Mesenteric fat pad (tissue), 1 donor: ENCODE measurements around the gene C1orf232. TPM values are rescaled to one million over a fixed set of nuclear protein-coding genes. Genes with fewer than 3 reads are reported as not detected.
A peak's percentile ranks its signal among the peaks of the same experiment; 100 is the strongest.

Source experiments
- DNase-seq: peaks from one replicate; pipeline ENCODE4 v3.0.0-alpha.2; 2020; ENCODE audit warnings: low spot score
- total RNA-seq: library from RNA; stranded (reverse); fragmentation: NEBNext Ultra II Directional; extraction: Animal tissue kit (Norgen Biotek cat#: 25700); gene quantifications from one replicate; pipeline ENCODE4 v1.2.1, GENCODE V29; 2021
- donor health status: DM: yes; HTN: yes; CAD: no.

Gene C1orf232
- total RNA-seq, 1 donor from 2014 or later = not detected

DNA sequence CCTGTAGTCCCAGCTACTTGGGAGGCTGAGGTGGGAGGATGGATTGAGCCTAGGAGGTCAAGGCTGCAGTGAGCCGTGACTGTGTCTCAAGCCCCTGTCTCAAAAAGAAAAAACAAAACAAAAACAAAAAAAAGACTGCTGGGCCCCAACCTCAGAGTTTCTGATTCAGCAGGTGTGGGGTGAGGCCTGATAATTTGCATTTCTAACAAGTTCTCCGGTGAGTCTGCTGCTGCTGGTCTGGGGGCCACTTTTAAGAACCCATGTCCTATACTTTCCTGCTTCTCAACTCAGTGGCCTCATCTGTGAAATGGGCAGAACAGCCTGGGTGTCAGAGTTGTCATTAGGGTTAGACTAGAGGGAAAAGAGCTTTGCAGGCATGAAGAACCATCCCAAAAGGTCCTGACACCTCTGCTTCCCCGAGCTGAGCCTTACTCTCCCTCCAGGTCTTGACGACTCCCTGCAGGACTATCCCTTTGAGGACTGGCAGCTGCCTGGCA lies 11.3 kb upstream of the C1orf232 start:
- no peak for DNase-seq

DNA sequence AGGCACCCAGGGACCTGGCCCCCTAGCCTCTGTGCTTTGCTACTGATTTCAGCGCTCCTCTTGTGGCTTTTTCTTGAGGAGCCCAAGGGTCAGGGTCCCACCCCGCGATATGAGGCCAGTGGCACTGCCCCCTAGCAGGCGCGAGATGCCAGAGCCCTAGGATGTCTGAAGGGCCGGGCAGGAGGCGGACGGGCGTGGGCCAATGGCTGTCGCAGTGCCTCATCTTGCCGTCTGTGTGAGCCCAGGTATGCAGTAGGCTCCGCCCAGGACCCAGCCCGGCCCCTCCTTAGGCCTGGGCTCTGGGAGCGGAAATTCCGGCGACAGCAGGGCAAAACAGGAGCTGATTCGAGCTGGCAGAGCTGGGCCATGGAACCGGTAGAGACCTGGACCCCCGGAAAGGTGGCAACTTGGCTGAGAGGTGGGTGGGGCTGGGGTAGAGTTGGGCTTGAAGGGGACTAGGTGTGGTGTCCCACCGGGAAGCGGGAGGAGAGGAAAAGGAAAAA lies 8.5 kb upstream of the C1orf232 start, which contains the start of gene CNKSR1:
Gene CNKSR1 (plus strand): TSS at position 310 of the 503 bp plus-strand sequence. CDS start 57 bp downstream, at position 367.
- no peak for DNase-seq

DNA sequence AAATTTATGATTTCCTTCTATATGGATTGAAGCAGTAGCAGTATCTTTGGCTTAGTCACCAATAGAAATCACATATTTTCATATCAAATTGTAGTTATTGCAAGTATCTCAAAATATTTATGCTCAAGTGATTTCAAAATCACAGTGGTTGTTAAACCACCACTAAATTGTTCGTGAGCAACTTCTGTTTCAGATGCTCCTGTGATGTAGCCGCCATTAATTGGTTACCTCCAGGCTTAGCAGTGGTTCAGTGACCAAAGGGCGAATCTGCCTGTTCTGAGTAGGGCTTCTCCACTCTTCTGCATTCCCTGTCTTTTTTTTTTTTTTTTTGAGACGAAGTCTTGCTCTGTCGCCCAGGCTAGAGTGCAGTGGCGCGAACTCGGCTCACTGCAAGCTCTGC lies 6.6 kb upstream of the C1orf232 start:
- DNase-seq = no peak

DNA sequence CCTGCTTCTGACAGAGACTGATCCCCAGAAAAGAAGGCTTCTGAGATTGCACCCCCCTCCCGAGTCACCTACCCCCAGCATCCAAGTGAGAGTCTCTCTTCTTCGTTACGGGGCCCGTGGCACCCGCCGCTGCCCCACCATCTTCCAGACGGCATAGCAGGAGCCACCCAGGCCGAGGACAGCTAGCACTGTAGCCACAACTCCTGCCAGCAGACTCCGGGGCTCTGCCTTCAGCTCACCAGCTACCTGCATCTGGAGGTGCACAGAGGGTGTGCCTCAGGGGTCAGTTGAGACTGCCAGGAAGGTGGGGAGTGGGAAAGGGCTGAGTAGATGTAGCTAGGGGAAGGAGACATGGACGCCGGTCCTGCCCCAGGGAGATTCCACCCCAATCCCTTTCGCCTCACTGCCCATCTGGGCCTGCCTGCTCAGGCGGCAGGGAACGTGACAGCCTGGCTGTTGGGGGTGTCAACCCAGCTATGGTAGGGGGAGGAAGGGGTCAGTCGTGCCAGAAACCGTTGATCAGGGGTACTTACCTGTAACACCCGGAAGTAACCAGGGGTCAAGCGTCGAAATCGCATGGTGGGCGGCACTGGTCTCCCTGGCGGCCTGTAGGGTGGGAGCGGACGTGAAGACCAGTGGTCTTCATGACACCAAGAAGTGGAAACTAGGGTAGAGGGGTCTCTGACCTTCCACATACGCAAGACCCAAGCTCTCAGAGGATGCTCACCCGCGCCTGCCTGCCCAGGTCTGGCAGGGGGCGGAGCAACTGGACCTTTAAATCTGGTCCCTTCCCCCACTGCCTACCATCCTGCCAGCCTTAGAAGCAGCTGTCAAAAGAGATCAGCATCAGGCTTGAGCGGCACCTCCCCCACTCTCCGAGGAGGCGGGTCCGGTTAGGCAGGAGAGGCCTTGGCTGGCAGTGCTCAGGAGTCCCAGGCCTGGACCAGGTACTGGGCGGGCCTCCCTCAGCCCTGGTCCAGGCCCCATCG lies 2.6 kb upstream of the C1orf232 start, which contains the start of gene ZNF593OS:
Gene ZNF593OS (minus strand): TSS at position 749 of the 989 bp plus-strand sequence. CDS start 171 bp downstream, at position 578.
- DNase-seq = no peak

DNA sequence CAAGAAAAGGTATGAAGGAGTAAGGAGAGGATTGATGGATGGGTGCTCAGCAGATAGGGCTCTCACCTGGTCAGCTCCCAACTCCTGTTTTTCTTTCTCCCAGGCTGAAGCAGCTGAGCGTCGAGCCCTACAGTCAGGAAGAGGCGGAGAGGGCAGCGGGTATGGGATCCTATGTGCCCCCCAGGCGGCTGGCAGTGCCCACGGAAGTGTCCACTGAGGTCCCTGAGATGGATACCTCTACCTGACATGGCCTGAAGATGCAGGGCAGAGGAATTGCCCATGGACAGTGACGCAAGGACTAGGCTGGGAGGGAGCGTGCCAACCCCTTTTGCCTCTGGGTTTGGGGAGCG lies 1.7 kb upstream of the C1orf232 start:
- DNase-seq = no peak

DNA sequence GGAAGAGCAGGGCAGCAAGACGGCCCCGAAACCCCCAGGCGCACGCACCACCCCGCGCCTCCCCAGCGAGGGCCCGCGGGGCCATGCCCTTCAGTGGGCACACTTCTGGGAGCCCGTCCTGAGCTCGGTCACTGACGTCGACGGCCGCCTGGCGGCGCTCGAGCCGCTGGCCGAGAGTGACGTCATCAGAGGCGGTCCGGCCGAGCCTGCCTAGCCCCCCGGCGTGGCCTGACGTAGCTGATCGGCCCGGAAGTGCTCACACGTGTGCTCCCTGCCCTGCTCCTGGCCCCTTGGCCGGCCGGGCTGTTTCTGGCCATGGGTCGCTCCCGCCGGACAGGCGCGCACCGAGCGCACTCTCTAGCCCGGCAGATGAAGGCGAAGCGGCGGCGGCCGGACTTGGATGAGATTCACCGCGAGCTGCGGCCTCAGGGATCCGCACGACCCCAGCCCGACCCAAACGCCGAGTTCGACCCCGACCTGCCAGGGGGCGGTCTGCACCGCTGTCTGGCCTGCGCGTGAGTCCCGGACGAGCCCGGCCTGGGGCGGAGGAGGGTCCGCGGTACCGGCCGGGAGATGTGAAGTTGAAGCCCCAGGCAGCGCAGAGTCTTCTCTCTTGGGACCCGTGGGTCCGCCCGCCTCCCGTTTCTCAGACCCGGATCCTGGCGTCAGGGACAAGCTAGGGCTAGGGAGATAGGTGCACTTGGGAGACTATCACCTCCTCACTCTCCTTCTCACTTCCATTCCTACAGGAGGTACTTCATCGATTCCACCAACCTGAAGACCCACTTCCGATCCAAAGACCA lies 1.1 kb upstream of the C1orf232 start, which contains the start of gene ZNF593:
Gene ZNF593 (plus strand): TSS at position 240 of the 803 bp plus-strand sequence. CDS start 76 bp downstream, at position 316.
- peak; percentile 97 for DNase-seq

DNA sequence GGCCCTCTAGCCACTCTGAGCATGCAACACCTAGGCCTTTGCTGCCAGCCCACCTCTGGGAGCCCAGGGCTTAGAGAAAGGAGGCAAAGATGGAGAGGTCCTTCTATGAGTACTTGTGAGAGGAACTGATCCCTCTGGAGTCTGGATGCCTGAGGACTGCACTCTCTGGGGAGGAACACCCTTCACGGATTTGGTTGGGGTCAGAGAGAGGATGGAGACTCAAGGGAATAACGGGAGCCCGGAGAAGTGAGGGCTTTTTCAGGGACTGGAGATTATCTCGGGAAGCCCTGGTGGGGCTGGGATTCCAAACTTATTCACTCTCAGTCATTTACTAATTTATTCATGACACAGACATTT lies 413 bp upstream of the C1orf232 start:
- no peak for DNase-seq

DNA sequence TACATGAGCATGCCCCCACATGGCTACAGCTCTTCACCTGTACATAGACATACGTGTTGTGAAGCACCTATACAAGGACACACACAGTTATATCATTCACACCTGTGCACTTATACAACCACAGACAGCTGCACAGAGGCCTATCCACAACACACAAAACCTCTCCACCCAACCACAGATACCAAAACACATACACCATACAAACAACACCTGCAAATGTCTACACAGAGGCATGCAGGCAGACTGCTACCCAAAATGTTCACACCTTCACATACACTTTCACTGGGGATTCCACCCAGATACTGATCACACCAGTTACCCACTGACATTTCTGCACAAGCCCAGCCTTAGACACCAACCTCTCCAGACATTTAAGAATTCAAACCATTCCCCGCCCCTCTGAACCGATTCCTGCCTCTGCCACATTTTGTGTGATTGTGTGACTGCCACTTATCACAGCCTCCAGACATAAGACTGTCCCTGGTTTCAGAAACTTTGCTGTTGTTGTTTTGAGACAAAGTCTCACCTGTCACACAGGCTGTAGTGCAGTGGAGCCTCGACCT lies 2.0 kb downstream of the C1orf232 start:
- no peak for DNase-seq

DNA sequence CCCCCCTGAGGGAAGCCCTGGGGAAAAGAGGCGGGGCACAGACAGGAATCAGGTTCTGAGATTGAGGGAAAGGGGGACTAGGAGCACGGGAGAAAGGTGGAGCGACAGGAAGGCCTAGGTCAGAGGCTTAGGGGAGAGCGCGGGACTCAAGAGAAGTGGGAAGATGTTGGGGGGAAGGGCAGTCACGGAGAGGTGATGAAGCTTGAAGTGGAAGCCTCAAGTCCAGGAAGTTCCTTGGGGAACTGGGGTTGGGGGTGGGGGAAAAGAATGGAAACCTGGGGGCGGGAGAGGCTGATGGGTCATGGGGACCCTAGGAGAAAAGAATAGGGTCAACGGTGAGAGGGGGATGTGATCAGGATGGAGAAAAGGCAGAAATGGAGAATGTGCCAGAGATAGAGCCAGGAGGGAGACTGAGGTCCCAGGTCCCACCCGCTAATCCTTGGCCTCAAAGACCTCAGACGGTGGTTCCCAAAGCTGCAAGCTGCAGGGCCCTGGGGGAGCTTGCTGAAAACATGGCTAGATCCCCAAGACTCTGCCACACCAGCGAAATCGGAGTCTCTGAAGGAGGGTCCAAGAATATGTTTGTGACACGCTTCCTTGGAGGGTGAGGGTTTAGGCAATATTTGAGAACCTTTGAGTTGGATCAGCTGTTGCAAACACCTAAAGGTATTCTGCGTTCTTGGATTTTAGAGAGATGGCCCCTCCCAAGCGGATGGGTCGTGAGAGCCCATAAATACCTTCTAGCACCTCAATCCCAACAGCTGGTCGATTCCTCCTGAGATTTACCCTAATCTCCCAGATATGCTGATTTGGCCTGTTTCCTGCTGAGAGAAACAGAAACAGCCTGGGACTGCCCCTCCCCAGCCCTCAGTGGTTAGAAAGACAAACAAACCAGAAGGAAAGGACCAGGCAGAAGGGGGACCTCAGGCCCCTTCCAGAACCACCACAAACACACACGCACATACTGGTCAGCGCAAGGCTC lies 3.6 kb downstream of the C1orf232 start:
- no peak for DNase-seq

DNA sequence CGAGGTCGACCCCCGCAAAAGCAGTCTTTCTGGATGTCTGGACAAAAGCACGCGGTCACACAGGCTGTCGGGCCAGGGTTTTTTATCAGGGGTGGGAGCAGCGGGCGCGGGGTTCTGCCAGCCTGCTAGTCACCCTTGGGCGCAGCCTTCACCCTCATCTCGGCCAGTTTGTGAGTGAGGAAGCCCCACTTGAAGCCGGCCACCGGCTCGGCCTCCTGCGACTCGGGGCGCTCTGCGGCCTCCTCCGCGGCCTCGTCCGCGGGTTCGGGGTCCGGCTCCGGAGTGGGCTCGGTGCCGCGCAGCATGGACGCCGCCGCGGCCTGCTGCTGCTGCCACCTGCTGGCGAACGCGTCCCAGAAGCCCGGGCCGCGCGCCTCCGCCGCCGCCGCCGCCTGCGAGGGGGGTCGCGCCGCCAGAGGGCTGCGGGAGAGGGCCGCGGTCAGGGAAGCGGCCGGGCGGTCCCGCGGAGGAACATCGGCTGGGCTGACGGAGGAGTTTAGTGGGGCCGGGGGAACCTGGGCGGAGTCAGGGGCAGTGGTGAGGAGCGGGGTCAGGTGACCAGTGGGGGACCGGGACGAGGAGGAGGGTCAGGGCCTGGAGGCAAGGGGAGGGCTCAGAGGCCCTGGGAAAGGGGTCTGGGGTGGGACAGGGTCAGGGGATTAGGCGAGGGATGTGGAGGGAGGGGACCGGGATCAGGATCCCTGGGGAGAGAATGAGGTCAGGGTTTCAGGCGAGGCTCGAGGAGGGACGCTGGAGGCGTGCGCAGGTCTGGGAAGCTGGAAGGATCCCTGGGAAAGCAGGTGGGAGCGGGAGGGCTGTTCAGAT lies 4.5 kb downstream of the C1orf232 start:
- no peak for DNase-seq

DNA sequence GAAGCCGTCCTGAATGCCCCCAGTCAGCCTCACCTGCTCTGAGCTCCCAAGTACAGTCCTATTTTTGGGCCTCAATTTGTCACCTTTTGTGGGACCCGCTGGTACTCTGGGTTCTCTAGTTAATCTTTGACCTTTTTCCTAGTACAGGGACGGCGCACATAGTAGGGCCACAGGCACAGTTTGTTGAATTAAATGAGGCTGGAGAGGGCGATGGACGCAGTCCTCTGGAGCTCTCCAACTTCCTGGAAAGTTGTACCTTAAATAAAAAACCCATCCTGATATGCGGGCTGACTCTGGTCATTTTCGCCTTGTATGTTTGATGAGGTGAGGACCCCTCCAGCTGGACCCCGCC lies 5.1 kb downstream of the C1orf232 start:
- DNase-seq = no peak

DNA sequence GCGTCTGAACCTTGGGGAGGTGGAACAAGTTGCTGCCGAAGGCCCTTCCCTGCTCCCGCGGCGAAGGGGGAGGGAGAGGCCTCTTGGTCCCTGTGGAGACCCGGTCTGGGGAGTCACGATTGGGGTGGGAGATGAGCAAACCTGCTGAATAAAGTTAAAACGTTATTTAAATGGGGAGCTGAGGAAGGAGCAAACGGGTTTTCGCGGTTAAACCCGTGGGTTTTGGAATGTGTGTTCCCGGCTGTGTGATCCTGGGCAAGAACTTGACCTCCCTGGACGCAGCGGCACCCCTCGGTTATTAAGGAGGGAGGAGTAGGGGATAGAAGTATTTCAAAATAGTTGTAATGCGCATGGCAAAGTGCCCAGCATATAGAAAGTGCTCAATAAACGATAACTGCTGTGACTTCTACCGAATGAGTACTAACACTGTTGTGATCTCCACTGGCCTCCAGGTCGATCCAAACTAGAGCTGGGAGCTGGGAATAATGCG lies 6.5 kb downstream of the C1orf232 start:
- no peak for DNase-seq

DNA sequence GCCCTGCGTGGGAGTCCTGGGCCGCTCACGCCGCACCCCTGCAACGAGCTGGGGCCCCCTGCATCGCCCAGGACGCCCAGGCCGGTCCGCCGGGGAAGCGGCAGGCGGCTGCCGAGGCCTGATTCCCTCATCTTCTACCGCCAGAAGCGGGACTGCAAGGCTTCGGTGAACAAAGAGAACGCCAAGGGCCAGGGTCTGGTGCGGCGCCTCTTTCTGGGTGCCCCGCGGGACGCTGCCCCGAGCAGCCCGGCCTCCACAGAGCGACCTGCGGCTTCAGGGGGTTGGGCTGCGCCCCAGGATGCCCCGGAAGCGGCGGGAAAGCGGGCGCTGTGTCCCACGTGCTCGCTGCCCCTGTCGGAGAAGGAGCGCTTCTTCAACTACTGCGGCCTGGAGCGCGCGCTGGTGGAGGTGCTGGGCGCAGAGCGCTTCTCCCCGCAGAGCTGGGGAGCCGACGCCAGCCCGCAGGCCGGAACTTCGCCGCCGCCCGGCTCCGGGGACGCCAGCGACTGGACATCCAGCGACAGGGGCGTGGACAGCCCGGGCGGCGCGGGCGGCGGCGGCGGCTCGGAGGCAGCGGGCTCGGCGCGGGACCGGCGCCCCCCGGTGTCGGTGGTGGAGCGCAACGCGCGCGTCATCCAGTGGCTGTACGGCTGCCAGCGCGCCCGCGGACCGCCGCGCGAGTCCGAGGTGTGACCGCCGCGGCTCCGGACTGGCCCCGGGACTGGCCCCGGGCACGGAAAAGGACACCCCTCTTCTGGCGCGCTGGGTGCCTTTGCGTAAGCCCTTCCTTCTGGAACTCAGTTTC lies 7.1 kb downstream of the C1orf232 start:
- no peak for DNase-seq

DNA sequence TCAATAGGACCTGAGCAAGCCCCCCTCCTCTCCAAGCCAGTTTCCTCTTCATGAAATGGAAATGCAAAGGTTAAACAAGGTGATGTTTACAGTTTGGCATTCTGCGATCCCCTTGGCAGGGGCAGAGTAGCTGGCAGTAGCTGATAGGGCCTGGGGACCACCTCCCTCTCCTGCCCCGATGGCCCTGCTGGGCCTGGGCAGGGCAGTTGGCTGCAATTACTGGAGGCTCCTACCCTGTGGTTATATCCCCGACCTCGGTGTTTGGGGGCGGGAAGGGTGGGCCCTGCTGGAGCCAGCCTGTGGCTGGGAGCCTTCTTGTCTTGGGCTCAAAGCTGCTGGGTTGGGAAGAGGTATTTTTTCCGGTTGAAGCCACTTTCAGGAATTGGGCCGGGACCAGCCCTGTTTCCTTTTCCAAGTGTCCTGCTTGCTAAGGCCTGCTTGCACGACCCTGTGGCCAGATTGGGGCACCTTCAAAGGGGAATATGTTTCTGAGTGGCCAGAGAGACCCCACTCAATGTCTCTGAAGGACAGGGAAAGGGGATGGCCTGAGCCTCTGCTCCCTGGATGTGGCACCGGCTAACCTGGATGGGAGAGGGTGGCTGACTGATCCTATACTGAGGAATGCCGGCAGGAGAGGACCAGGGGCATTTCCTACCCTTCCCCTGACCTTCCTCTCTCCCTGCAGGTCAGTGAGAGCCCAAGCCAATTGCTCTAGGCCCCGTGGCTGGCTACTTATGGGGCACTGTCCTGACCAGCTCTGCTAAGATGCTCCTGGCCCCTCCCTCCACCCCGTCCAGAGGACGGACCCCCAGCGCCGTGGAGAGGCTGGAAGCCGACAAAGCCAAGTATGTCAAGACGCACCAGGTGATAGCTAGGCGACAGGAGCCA lies 8.0 kb downstream of the C1orf232 start:
- no peak for DNase-seq

DNA sequence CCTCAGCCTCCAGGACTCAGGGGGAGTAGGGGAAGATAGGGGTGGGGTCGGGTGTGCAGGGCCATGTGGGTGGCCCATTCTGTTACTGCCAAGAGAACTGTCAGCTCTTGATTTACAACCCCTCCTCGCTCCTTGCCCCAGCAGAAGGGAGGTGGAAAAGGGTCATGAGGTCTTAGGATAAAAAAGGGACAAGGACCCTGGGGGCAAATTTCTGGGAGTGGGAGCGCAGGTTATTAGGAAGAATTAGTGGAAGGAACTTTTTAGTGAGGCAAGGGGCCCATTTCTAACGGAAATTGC lies 9.1 kb downstream of the C1orf232 start:
- no peak for DNase-seq

DNA sequence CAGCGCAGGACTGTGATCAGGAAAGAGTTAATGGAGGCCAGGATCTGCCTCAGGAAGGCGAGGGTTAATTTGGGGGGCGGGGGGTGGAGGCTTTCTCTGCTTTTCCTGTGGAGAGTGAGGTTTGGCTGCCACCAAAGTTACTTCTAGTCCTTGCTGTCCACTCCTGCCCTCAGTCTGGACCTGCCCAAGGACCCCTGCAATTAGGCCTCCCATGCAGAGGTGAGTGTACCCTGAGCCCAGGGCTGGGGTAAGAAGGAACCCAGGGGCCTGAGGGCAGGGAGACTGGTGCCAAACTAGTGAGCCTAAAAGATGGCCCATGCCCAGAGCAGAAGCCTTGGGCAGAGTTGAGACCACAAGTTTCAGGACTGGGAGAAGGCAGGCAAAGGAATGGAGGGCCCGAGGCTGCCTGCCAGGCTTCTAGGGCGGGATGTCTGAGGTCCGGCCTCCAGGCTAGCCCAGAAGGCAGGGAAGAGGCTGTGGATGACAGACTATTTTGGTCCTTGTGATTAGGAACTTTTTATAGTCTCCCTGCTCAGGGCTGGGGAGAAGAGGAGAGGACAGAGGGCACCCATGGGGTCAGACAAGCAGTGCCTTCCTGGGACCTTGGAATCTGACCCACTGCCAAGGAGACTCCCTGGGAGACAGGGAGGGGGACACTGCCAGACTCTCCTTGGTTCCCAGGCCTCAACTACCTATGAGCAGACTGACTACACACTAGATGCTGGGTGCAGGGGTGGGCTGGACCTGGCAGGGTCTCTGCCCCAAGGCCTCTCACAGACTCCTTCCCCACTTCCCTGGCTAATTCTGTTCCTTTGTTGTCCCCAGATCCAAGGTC lies 9.6 kb downstream of the C1orf232 start, which contains the start of gene FAM110D:
Gene FAM110D (plus strand): TSS at position 172 of the 835 bp plus-strand sequence. CDS start 2,213 bp downstream, outside the sequence.
- peak; percentile 49 for DNase-seq
